Measurements from ENCODE around the gene COG3.

The COG3 gene

DNA sequence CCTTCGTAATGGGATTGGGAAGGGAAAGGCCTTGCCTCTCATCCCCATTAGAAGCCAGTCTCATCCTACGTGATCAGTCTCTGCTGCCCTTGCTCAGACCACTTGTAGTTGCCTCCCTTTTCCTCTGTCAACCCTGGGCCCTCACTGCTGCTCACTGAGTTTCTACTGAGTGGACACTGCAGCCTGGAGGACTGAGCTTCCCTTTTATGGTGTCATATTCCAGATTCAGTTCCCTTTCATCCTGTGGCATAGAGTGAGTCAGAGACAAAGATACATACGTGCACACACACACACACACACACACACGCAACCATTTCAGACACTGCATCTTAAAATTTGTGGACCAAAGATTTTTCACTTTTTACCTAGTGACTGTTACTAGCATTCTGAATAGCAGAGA is 56.6 kb downstream of the COG3 start:
- Histone ChIP-seq H3K9ac (no peak overlapping the region), H4K20me1 (ENCODE audit: insufficient read depth) (no peaks in the 10 kb centered on the region), H3K36me3 (ENCODE audit: insufficient read depth) (no peaks in the 10 kb centered on the region), H3K4me3 (IDR thresholded peaks at IDR 0.05; ENCODE audit: insufficient read depth, low read depth, low read length) (no peak overlapping the region), H3K4me1 (ENCODE audit: low read depth, poor library complexity, severe bottlenecking) (no peaks in the 10 kb centered on the region), H3K4me2 (no peak overlapping the region), H2AFZ (ENCODE audit: low read depth) (no peak overlapping the region), H3K27ac (no peak overlapping the region), H3K79me2 (ENCODE audit: insufficient read depth, low read depth) (no peaks in the 10 kb centered on the region), H3K27me3 (ENCODE audit: insufficient read depth, low read depth) (no peaks in the 10 kb centered on the region)
- no peak for TF ChIP-seq CTCF (conservative IDR thresholded peaks at IDR 0.05; ENCODE audit: low read depth, low read length)

GRCh38 chr13:45522571-45522970 is 57.8 kb downstream of the COG3 start:
- Histone ChIP-seq H4K20me1 (ENCODE audit: insufficient read depth) (no peaks in the 10 kb centered on the region), H3K4me1 (ENCODE audit: low read depth, poor library complexity, severe bottlenecking) (no peaks in the 10 kb centered on the region), H3K9ac (no peak overlapping the region), H3K4me2 (no peak overlapping the region), H2AFZ (ENCODE audit: low read depth) (no peak overlapping the region), H3K79me2 (ENCODE audit: insufficient read depth, low read depth) (no peaks in the 10 kb centered on the region), H3K27me3 (ENCODE audit: insufficient read depth, low read depth) (no peaks in the 10 kb centered on the region), H3K36me3 (ENCODE audit: insufficient read depth) (no peaks in the 10 kb centered on the region), H3K27ac (no peak overlapping the region), H3K4me3 (IDR thresholded peaks at IDR 0.05; ENCODE audit: insufficient read depth, low read depth, low read length) (no peak overlapping the region)
- no peak for TF ChIP-seq CTCF (conservative IDR thresholded peaks at IDR 0.05; ENCODE audit: low read depth, low read length)

- H2AFZ ChIP-seq (ENCODE audit: low read depth), result no peak overlapping the region
- TF ChIP-seq CTCF (conservative IDR thresholded peaks at IDR 0.05; ENCODE audit: low read depth, low read length), result no peak
- no peak overlapping the region for H3K27ac ChIP-seq
- H3K4me2 ChIP-seq, result no peak overlapping the region
- no peak overlapping the region for H3K9ac ChIP-seq
- H3K79me2 ChIP-seq (ENCODE audit: insufficient read depth, low read depth), result no peaks in the 10 kb centered on the region
- H3K4me1 ChIP-seq (ENCODE audit: low read depth, poor library complexity, severe bottlenecking), result no peaks in the 10 kb centered on the region
- H4K20me1 ChIP-seq (ENCODE audit: insufficient read depth), result no peaks in the 10 kb centered on the region
- H3K4me3 ChIP-seq (IDR thresholded peaks at IDR 0.05; ENCODE audit: insufficient read depth, low read depth, low read length), result no peak overlapping the region
- no peaks in the 10 kb centered on the region for H3K36me3 ChIP-seq (ENCODE audit: insufficient read depth)
- no peaks in the 10 kb centered on the region for H3K27me3 ChIP-seq (ENCODE audit: insufficient read depth, low read depth)
Observed at GRCh38 chr13:45527699-45528462, 63.1 kb downstream of the COG3 start.

- Histone ChIP-seq H3K79me2 (ENCODE audit: insufficient read depth, low read depth) (no peaks in the 10 kb centered on the region), H3K4me2 (no peak overlapping the region), H2AFZ (ENCODE audit: low read depth) (no peak overlapping the region), H3K9ac (no peak overlapping the region), H3K4me1 (ENCODE audit: low read depth, poor library complexity, severe bottlenecking) (no peaks in the 10 kb centered on the region), H3K27ac (no peak overlapping the region), H4K20me1 (ENCODE audit: insufficient read depth) (no peaks in the 10 kb centered on the region), H3K36me3 (ENCODE audit: insufficient read depth) (no peaks in the 10 kb centered on the region), H3K27me3 (ENCODE audit: insufficient read depth, low read depth) (no peaks in the 10 kb centered on the region), H3K4me3 (IDR thresholded peaks at IDR 0.05; ENCODE audit: insufficient read depth, low read depth, low read length) (no peak overlapping the region)
- no peak for TF ChIP-seq CTCF (conservative IDR thresholded peaks at IDR 0.05; ENCODE audit: low read depth, low read length)
Observed at GRCh38 chr13:45529758-45530157, 65.0 kb downstream of the COG3 start.
